Muscle of back (tissue), 11 donors: ENCODE measurements around the gene NSMCE4A. TPM values are rescaled to one million over a fixed set of nuclear protein-coding genes. Genes with fewer than 3 reads are reported as not detected.
"Not testable (repeated sequence)": the region's sequence is repeated elsewhere in the genome, so short reads cannot be mapped to it uniquely, and the experiment has no call there.

Experiments used
- DNase-seq, 3 donors: peaks; one replicate each; pipeline versions ENCODE4 v3.0.0 to v3.0.0-alpha.2; 2013
- polyA plus RNA-seq, 10 donors: library from polyadenylated mRNA; unstranded; fragments of 120-200 nt; gene quantifications; one replicate each; pipeline ENCODE4 v1.2.1, GENCODE V29; 2013; ENCODE audit not compliant: insufficient read length in 10 of 10

The NSMCE4A gene
- polyA plus RNA-seq, 10 donors = 34.1 to 59.6 (median 43.2) TPM

- DNase-seq = not testable (repeated sequence)
Measured at GRCh38 chr10:121991727-121992126, 16.7 kb upstream of the NSMCE4A start.

- no peak for DNase-seq
Measured at GRCh38 chr10:121990015-121990677, 15.1 kb upstream of the NSMCE4A start.

GRCh38 chr10:121988361-121989324, 13.6 kb upstream of the NSMCE4A start, which contains the start of gene TACC2:
Gene TACC2 (plus strand): TSS chr10:121989163. CDS start chr10:122021982, 32,819 bp downstream.
- no peak for DNase-seq

GRCh38 chr10:121984463-121984862, 9.4 kb upstream of the NSMCE4A start:
- DNase-seq = no peak

- DNase-seq = no peak
Measured at GRCh38 chr10:121983852-121984251, 8.8 kb upstream of the NSMCE4A start.

GRCh38 chr10:121981346-121981745, 6.3 kb upstream of the NSMCE4A start:
- no peak for DNase-seq

DNA sequence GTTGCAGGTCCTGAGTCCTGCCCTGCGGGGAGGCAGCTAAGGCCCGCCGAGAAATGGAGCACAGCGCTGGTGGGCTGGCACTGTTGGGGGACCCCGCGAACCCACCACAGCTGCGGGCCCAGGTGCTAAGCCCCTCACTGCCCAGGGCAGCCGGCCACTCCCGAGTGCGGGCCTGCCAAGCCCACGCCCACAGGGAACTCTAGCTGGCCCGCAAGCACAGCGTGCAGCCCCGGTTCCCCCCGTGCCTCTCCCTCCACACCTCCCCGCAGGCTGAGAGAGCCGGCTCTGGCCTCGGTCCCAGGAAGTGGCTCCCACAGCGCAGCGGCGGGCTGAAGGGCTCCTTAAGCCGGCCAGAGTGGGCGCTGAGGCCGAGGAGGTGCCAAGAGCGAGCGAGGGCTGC, 3.5 kb upstream of the NSMCE4A start:
- no peak for DNase-seq

DNA sequence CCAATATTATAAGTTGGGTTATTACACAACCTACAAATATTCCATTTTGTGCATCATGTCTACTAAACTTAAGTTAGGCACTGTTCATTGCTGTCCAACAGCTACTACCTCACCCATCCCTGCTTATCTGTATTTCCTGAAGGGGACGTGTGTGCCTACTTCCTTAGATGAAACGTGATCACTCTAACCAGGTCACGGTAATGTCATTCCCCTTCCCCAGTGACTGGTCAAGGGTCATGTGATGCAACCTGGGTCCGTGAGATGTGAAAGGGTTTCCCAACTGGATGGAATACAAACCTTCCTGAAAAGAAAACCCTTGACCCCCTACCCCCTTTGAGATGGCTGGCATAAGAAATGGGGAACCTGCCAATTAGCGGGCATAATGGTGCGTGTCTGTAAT, 1.6 kb upstream of the NSMCE4A start:
- DNase-seq = no peak

- no peak for DNase-seq
Measured at GRCh38 chr10:121975295-121976086, 474 bp upstream of the NSMCE4A start.

GRCh38 chr10:121974019-121974534, 940 bp downstream of the NSMCE4A start:
- no peak for DNase-seq

DNA sequence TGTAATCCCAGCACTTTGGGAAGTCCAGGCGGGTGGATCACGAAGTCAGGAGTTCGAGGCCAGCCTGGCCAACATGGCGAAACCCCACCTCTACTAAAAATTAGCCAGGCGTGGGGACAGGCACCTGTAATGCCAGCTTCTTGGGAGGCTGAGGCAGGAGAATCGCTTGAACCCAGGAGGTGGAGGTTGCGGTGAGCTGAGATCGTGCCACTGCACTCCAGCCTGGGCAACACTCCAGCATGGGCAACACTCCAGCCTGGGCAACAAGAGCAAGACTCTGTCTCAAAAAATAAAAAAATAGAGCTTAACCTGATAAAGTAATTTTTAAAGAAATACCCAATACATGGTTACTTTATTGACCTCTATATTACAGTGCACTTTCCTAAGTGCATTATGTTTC, 5.9 kb downstream of the NSMCE4A start:
- not testable (repeated sequence) for DNase-seq

GRCh38 chr10:121965996-121966395, 9.0 kb downstream of the NSMCE4A start:
- no peak for DNase-seq

GRCh38 chr10:121961456-121961855, 13.6 kb downstream of the NSMCE4A start:
- no peak for DNase-seq

DNA sequence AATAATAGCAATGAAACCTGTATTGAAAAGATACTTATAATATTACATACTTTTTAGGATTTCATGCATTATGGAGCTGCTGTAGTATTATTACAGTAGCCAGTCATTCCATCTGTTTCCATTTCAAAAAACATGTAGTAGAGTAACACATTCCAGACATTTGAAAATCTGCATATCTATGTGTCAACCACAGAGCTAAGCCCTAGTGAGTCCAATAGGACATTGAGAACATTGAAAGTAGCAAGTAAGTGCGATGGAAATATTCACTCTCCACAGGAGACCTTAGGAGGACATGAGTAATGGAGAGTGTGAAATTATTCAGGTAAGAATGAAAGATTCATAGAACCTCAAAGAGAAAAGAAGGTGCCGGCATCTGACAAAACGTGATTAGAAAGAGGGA, 15.3 kb downstream of the NSMCE4A start:
- DNase-seq = no peak

DNA sequence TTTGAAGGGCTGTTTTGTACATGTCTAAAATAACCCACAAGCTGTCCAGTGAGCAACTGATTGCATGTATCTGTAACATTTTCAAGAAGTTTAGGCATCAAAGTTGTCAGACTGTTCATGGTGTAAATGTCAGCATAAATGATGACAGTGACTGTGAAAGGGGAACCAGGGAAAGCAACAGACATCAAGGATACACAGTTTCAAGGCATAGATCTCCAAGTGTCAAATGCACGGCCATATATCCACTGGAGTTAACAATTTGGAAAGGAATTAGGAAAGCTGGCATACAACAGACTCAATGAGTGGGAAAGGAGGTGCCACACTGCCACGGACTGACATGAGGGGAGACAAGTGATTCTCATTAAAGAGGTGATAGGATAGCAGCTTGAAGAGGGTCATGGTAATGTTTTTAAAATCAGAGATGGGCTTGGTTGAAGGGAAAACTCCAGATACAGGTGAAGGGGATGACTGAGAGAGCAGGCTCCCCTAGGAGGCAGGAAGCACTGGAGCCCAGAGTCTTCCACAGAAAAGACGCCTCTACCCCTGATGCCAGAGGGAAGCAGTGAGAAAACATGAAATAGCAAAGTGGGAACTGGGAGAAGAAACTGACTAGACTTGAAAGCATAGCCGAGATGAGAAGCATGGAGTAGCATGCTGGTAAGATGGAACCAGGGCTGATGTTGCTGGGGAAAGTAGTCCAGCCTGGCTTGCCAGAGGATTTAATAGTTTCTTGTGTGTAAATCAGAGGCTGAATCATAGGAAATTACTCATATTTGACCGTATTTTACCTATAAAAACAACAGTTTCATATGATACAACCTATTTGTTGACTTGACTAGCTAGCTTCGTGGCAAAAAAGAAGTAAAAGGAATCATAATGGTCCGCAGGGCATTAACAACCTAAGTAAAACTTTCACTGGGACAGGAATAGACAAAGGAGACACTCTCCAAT, 18.6 kb downstream of the NSMCE4A start:
- DNase-seq = no peak

DNA sequence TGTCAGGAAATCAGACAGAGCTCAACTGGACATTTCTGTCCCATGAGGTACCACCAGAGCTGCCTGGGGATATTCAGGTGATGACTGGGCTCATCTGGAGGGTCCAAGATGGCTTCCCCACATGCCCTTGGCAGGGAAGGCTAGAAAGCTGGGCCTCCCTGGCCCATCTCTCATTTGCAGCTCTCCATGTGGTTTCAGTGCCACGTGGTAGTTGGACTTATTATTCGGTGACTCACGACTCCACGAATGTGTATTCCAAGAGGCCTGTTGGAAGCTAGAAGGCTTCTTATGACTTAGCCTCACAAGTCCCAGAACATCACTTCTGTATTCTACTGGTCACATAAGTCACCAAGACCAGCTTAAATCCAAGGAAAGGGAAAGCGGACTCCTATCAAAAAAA, 22.8 kb downstream of the NSMCE4A start:
- no peak for DNase-seq

- DNase-seq = no peak
Measured at GRCh38 chr10:121949451-121949850, 25.6 kb downstream of the NSMCE4A start.

GRCh38 chr10:121949049-121949448, 26.0 kb downstream of the NSMCE4A start:
- no peak for DNase-seq

GRCh38 chr10:121947343-121948330, 27.4 kb downstream of the NSMCE4A start:
- DNase-seq = no peak
